ENCODE results near the gene SKIC8.

Gene SKIC8

DNA sequence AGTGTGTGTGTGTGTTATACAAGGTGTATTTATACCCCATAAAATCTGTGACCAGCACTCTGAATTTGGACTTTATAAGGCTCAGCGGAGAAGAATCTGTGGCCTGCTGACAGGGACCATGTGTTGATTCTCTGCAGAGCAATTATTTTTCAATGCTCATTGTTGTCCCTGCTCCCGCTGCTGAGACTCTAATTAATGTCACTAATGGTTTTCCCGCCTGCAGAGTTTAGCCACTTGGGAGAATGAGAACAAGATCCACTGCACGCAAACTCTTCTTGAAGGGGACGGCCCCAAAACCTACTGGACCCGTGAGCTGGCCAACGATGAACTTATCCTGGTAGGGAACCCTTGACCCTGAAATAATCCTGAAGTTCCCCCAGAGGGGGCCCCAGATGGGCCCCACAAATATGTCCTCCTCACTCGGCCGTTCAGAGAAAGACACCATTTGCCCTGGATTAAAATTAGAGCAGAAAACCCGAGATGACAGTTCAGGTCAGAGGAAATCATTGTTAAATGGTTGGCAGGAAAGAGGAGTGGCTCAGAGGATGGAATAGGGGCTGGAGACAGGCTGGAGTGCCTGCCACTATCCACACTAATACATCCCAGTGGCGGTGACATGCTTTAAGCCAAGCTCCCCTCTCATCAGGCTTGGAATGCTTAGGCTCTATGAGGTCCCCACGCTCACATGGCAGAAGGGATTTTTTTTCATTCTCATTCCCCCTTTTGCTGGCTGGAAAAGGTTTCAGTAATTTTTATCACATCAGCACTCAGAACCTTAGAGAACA lies 44.1 kb upstream of the SKIC8 start:
- H3K27me3 ChIP-seq (ENCODE audit: low read depth, low read length), result peaks cover 24% of the 10 kb centered on the region
- TF ChIP-seq, protein P1, sequence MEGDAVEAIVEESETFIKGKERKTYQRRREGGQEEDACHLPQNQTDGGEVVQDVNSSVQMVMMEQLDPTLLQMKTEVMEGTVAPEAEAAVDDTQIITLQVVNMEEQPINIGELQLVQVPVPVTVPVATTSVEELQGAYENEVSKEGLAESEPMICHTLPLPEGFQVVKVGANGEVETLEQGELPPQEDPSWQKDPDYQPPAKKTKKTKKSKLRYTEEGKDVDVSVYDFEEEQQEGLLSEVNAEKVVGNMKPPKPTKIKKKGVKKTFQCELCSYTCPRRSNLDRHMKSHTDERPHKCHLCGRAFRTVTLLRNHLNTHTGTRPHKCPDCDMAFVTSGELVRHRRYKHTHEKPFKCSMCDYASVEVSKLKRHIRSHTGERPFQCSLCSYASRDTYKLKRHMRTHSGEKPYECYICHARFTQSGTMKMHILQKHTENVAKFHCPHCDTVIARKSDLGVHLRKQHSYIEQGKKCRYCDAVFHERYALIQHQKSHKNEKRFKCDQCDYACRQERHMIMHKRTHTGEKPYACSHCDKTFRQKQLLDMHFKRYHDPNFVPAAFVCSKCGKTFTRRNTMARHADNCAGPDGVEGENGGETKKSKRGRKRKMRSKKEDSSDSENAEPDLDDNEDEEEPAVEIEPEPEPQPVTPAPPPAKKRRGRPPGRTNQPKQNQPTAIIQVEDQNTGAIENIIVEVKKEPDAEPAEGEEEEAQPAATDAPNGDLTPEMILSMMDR (IDR thresholded peaks at IDR 0.05; ENCODE audit: low read depth, low read length), result no peak
- TF ChIP-seq EZH2phosphoT487 (IDR thresholded peaks at IDR 0.05; ENCODE audit: low read depth), result no peak

DNA sequence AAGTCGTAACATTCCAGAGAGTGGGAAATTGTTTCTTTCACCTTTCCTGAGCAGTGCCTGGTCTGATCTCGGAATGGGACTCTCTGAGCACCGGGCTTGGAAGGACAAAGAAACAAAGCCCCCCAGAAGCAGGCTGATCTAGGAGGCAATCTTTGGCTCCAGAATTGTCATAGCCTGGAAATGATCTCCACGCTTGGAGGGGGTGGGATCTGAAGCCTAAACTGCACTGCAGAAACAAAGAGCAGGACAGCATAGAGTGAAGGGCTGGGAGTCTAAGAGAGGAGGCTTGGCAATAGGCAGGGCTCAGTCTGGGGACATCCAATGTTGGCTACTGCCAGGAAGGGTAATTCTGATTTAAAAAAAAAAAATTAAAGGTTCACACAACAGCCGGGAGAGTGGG lies 42.6 kb upstream of the SKIC8 start:
- TF ChIP-seq EZH2phosphoT487 (IDR thresholded peaks at IDR 0.05; ENCODE audit: low read depth), result no peak
- TF ChIP-seq, protein P1 (IDR thresholded peaks at IDR 0.05; ENCODE audit: low read depth, low read length), result no peak

More for the DNA sequence above, 44.1 kb upstream of the SKIC8 start:
- Histone ChIP-seq H3K4me3 (ENCODE audit: low read length) (no peak overlapping the region), H4K20me1 (ENCODE audit: insufficient read depth, low read length) (no peaks in the 10 kb centered on the region), H3K9me3 (ENCODE audit: insufficient read depth, low read length) (no peaks in the 10 kb centered on the region), H2AFZ (ENCODE audit: low read depth, low read length) (no peak overlapping the region), H3K27ac (ENCODE audit: low read length) (no peak overlapping the region), H3K79me2 (ENCODE audit: low read length) (no peaks in the 10 kb centered on the region), H3K4me2 (ENCODE audit: low read length) (no peak overlapping the region), H3K36me3 (replicated peaks; ENCODE audit: low read depth, low read length) (no peaks in the 10 kb centered on the region), H3K4me1 (ENCODE audit: low read length) (no peaks in the 10 kb centered on the region), H3K9ac (ENCODE audit: low read length) (no peak overlapping the region)

DNA sequence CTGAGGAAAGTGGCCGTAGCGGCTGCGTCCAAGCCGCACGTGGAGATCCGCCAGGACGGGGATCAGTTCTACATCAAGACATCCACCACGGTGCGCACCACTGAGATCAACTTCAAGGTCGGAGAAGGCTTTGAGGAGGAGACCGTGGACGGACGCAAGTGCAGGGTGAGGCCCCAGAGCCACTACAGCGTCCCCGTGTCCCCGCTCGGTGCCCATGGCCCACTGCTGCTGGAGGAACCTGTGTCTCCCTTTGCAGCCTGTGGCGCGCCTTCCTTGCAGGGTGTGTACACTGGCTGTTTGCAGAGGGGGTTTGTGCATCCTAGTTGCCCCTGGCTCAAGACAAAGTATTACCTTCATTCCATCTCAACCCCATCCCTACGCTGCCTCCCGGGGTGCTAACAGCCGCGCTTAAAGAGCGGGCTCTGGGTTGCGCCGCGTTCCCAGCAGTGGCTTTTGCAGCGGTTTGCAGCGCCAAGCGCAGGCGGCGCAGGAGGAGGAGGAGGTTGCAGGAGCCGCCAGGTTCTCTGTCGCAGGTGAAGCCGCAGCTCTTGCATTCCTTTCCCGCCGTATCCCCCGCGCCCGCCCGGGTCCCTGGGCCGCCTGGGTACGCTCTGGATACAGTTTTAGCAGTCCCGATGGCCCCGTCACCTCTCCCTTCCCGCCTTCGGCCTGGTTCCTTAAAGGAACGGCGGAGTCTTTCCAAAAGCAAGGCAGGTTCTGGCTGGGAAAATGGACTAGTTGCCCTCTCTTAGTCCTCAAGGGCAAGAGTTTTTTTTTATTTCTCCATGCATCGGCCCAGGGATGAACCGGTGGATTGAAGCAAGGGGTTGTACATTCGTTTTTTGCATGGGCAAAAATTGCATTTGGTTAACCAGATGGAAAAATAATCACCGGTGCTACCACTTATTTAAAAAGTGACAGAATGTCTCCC lies 41.9 kb upstream of the SKIC8 start:
- H3K27ac ChIP-seq (ENCODE audit: low read length), result no peak overlapping the region
- no peak overlapping the region for H3K9ac ChIP-seq (ENCODE audit: low read length)
- no peaks in the 10 kb centered on the region for H3K9me3 ChIP-seq (ENCODE audit: insufficient read depth, low read length)
- no peaks in the 10 kb centered on the region for H3K36me3 ChIP-seq (replicated peaks; ENCODE audit: low read depth, low read length)
- H3K4me2 ChIP-seq (ENCODE audit: low read length), result no peak overlapping the region
- H3K79me2 ChIP-seq (ENCODE audit: low read length), result no peaks in the 10 kb centered on the region
- no peaks in the 10 kb centered on the region for H4K20me1 ChIP-seq (ENCODE audit: insufficient read depth, low read length)
- TF ChIP-seq, protein P1 (IDR thresholded peaks at IDR 0.05; ENCODE audit: low read depth, low read length), result no peak
- TF ChIP-seq EZH2phosphoT487 (IDR thresholded peaks at IDR 0.05; ENCODE audit: low read depth), result no peak
- no peaks in the 10 kb centered on the region for H3K4me1 ChIP-seq (ENCODE audit: low read length)
- H3K27me3 ChIP-seq (ENCODE audit: low read depth, low read length), result peaks cover 28% of the 10 kb centered on the region; the same call in 1 of the 2 replicates
- no peak overlapping the region for H2AFZ ChIP-seq (ENCODE audit: low read depth, low read length)
- no peak overlapping the region for H3K4me3 ChIP-seq (ENCODE audit: low read length)

More for the DNA sequence above, 42.6 kb upstream of the SKIC8 start:
- no peak overlapping the region for H3K4me2 ChIP-seq (ENCODE audit: low read length)
- no peaks in the 10 kb centered on the region for H3K36me3 ChIP-seq (replicated peaks; ENCODE audit: low read depth, low read length)
- H3K9me3 ChIP-seq (ENCODE audit: insufficient read depth, low read length), result no peaks in the 10 kb centered on the region
- no peak overlapping the region for H2AFZ ChIP-seq (ENCODE audit: low read depth, low read length)
- H3K27me3 ChIP-seq (ENCODE audit: low read depth, low read length), result peaks cover 24% of the 10 kb centered on the region; the same call in 1 of the 2 replicates
- no peak overlapping the region for H3K4me3 ChIP-seq (ENCODE audit: low read length)
- H3K9ac ChIP-seq (ENCODE audit: low read length), result no peak overlapping the region
- no peaks in the 10 kb centered on the region for H3K79me2 ChIP-seq (ENCODE audit: low read length)
- H3K4me1 ChIP-seq (ENCODE audit: low read length), result no peaks in the 10 kb centered on the region
- no peak overlapping the region for H3K27ac ChIP-seq (ENCODE audit: low read length)
- no peaks in the 10 kb centered on the region for H4K20me1 ChIP-seq (ENCODE audit: insufficient read depth, low read length)

Measured in OCI-LY3 (cell line).